WERI-Rb-1 (cell line): ENCODE data around the gene PLCL2.
"Not testable (repeated sequence)": the region's sequence is repeated elsewhere in the genome, so short reads cannot be mapped to it uniquely, and the experiment has no call there.

Experiments
- DNase-seq: peaks from one replicate; pipeline ENCODE4 v3.0.0-alpha.2; 2020
- H3K27ac ChIP-seq: fragments of 250-450 bp; sonication (Bioruptor Pico); 2 replicates; pipeline ENCODE4 v1.5.1; 2020; ENCODE audit warnings: mild to moderate bottlenecking, moderate library complexity
- H3K27me3 ChIP-seq: fragments of 250-450 bp; sonication (Bioruptor Pico); 2 replicates; pipeline ENCODE4 v1.5.1; 2021; ENCODE audit warnings: mild to moderate bottlenecking, low read depth, moderate library complexity; ENCODE audit not compliant: insufficient read depth, severe bottlenecking
- H3K36me3 ChIP-seq: fragments of 250-450 bp; sonication (Bioruptor Pico); 2 replicates; pipeline ENCODE4 v1.5.1; 2020; ENCODE audit warnings: mild to moderate bottlenecking, moderate library complexity
- H3K4me3 ChIP-seq: 2 replicates; pipeline ENCODE4 v1.5.1; 2011; ENCODE audit warnings: low read depth, mild to moderate bottlenecking, control low read depth, low read length
- H3K9me3 ChIP-seq: fragments of 250-450 bp; sonication (Bioruptor Pico); 2 replicates; pipeline ENCODE4 v1.5.1; 2021; ENCODE audit warnings: mild to moderate bottlenecking, moderate library complexity; ENCODE audit not compliant: severe bottlenecking
- TF ChIP-seq, protein P1 (sequence below): IDR thresholded peaks from 2 replicates; pipeline ENCODE4 v1.5.1; 2011; ENCODE audit warnings: low read depth, mild to moderate bottlenecking, control low read depth, inconsistent platforms, low read length

PLCL2 gene

GRCh38 chr3:17092583-17092933 lies 207.8 kb downstream of the PLCL2 start:
- Histone ChIP-seq H3K27ac (no peak overlapping the region), H3K4me3 (no peak overlapping the region), H3K9me3 (no peaks in the 10 kb centered on the region), H3K27me3 (no peaks in the 10 kb centered on the region), H3K36me3 (no peaks in the 10 kb centered on the region)
- TF ChIP-seq, protein P1, sequence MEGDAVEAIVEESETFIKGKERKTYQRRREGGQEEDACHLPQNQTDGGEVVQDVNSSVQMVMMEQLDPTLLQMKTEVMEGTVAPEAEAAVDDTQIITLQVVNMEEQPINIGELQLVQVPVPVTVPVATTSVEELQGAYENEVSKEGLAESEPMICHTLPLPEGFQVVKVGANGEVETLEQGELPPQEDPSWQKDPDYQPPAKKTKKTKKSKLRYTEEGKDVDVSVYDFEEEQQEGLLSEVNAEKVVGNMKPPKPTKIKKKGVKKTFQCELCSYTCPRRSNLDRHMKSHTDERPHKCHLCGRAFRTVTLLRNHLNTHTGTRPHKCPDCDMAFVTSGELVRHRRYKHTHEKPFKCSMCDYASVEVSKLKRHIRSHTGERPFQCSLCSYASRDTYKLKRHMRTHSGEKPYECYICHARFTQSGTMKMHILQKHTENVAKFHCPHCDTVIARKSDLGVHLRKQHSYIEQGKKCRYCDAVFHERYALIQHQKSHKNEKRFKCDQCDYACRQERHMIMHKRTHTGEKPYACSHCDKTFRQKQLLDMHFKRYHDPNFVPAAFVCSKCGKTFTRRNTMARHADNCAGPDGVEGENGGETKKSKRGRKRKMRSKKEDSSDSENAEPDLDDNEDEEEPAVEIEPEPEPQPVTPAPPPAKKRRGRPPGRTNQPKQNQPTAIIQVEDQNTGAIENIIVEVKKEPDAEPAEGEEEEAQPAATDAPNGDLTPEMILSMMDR = no peak
- no peak for DNase-seq

GRCh38 chr3:17094551-17094950 lies 209.8 kb downstream of the PLCL2 start:
- Histone ChIP-seq H3K4me3 (no peak overlapping the region), H3K27me3 (no peaks in the 10 kb centered on the region), H3K9me3 (no peaks in the 10 kb centered on the region), H3K36me3 (no peaks in the 10 kb centered on the region), H3K27ac (no peak overlapping the region)
- TF ChIP-seq, protein P1 = no peak
- DNase-seq = no peak

- DNase-seq = no peak
- no peaks in the 10 kb centered on the region for H3K27me3 ChIP-seq
- H3K36me3 ChIP-seq = no peaks in the 10 kb centered on the region
- no peak overlapping the region for H3K4me3 ChIP-seq
- H3K27ac ChIP-seq = no peak overlapping the region
- TF ChIP-seq, protein P1 = no peak
- no peaks in the 10 kb centered on the region for H3K9me3 ChIP-seq
These were observed 218.8 kb downstream of the PLCL2 start for GRCh38 chr3:17103579-17103978.

DNA sequence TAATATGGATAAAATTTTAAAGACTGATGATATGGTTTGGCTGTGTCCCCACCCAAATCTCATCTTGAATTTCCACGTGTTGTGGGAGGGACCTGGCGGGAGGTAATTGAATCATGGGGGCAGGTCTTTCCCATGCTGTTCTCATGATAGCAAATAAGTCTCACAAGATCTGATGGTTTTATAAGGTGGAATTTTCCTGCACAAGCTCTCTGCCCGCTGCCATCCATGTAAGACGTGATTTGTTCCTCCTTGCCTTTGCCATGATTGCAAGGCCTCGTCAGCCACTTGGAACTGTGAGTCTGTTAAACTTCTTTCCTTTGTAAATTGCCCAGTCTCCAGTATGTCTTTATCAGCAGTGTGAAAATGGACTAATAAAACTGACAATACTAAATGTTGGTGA lies 222.0 kb downstream of the PLCL2 start:
- not testable (repeated sequence) for H3K36me3 ChIP-seq, DNase-seq, H3K9me3 ChIP-seq, H3K27me3 ChIP-seq, H3K27ac ChIP-seq, H3K4me3 ChIP-seq

DNA sequence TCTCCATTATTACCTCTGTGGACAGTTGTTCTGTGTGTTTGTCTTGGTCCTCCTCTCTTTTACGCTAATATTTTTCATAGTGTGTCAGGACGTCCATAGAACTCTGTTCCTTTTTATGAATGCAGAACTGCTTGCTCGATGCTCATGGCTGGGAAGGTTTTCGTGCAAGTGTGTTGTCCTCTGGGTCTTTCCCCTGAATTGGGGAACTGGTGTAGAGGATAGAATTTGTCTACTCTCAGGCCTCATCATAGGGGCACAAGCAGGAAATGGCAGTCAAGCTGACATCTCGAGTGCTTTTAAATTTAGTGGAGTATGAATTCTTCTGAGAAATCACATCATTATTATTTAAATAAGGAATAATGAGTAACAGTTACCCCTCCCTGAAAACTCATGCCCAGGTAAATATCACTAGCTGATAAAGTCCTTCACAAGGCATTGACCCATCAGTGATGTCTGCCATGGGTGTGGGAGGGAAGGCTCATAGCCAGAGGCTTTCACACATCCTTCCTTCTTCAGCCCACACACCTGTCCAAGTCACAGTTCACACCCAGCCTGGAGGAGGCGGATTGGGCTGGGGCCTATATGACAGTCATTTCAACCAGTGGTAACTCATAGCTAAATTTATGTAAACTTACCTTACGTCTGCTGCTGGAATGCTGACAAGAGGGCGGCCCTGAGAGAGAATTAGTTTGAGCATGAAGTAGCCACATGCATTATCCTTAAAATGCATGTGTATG lies 226.1 kb downstream of the PLCL2 start:
- no peak for DNase-seq
- Histone ChIP-seq H3K27me3 (no peaks in the 10 kb centered on the region), H3K9me3 (no peaks in the 10 kb centered on the region), H3K36me3 (no peaks in the 10 kb centered on the region), H3K27ac (no peak overlapping the region), H3K4me3 (no peak overlapping the region)
- TF ChIP-seq, protein P1 = no peak

DNA sequence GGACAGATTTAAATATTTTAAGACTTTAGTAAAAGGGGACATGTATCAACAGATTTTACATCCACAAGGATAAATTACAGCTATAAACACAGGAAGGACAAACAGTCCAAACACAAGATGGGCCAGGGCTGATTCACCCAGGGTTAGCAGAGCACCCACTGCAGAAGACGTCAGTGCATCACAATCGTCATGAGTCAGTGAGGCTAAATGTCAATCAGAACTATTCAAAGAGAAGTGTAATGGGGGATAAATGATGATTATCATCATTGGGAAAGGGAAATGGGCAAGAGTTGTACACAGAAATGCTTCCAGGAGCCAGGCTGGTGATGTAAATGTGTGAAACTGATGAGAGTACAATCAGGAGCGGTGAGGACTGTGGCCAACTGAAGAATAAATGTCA lies 226.8 kb downstream of the PLCL2 start:
- no peak for DNase-seq
- H3K4me3 ChIP-seq = no peak overlapping the region
- no peaks in the 10 kb centered on the region for H3K36me3 ChIP-seq
- TF ChIP-seq, protein P1 = no peak
- H3K27me3 ChIP-seq = no peaks in the 10 kb centered on the region
- no peaks in the 10 kb centered on the region for H3K9me3 ChIP-seq
- H3K27ac ChIP-seq = no peak overlapping the region
